Left kidney (tissue), 8 donors: ENCODE data around the gene ZNF620. TPM values are rescaled to one million over a fixed set of nuclear protein-coding genes. Genes with fewer than 3 reads are reported as not detected.
A peak's percentile ranks its signal among the peaks of the same experiment; 100 is the strongest.
"Not testable (repeated sequence)": the region's sequence is repeated elsewhere in the genome, so short reads cannot be mapped to it uniquely, and the experiment has no call there.

Experiments
- DNase-seq: peaks from one replicate; pipeline ENCODE4 v3.0.0-alpha.2; 2013
- long read RNA-seq, 8 donors: transcript quantifications; one replicate each; lab custom pipeline, GENCODE V29; 2026
- polyA plus RNA-seq: library from polyadenylated mRNA; unstranded; fragments of 120-200 nt; gene quantifications from one replicate; pipeline ENCODE4 v1.2.1, GENCODE V29; 2013; ENCODE audit not compliant: insufficient read length

Gene ZNF620
- 13.0 TPM for polyA plus RNA-seq
- long read RNA-seq, donor 1, partial matches to known transcripts: 0 of 1 reads
- long read RNA-seq, donor 1, other reads (novel, unspliced or antisense): 0 of 1 reads
- long read RNA-seq, donor 2, partial matches to known transcripts: 0 of 2 reads
- long read RNA-seq, donor 2, other reads (novel, unspliced or antisense): 0 of 2 reads
- long read RNA-seq, donor 3, partial matches to known transcripts: 0 of 3 reads
- long read RNA-seq, donor 3, other reads (novel, unspliced or antisense): 0 of 3 reads
- long read RNA-seq, donor 4, partial matches to known transcripts: 0 of 1 reads
- long read RNA-seq, donor 4, other reads (novel, unspliced or antisense): 0 of 1 reads
- long read RNA-seq, donor 5, partial matches to known transcripts: 0 of 3 reads
- long read RNA-seq, donor 5, other reads (novel, unspliced or antisense): 0 of 3 reads
- long read RNA-seq, donor 6: 0 reads
- long read RNA-seq, donor 7, partial matches to known transcripts: 0 of 5 reads
- long read RNA-seq, donor 7, other reads (novel, unspliced or antisense): 0 of 5 reads
- long read RNA-seq, donor 8, partial matches to known transcripts: 0 of 2 reads
- long read RNA-seq, donor 8, other reads (novel, unspliced or antisense): 0 of 2 reads

DNA sequence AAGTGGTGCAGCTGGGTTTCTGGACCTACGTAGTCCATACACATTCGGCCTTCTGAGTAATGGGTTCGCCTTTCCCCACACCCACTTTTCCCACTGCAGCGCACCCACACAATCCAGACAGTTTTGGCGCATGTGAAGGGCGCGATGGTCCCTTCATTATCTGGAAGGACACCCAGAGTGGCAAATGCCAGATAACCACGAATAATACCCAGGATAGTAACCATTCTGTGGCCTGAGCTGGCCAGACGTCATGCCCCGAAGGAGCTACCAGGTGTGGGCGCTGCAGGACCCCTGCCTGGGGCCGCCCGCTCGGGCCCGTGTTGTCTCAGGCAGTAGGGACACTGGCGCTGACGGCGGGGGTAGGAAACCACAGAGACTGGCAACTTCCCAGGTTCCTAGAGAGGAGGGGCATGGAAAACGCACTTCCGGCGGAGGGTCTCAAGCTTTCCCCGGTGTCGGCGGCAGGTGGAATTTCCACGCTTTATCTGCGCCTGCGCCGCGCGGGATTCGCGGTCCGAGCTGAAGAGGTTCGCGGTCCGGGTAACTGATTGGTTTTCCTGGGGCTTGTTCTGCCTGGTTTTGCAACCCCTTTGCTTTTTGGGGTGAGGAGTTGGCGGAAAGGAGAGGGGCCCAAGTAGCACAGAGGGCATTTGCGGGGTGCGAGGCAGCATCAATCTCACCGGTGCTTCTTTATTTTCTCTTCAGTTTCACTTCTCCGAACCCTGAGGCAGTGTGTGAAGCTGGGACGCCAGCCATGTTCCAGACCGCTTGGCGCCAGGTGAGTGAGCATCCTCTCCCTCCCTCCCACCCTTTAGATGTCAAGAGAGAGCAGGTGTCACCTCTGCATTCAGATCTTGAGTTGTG, at the start of gene ZNF620:
ZNF620 (plus strand) TSS at position 441 of the 864 bp plus-strand sequence; CDS start at position 755, 314 bp downstream.
- DNase-seq: peak; percentile 87

DNA sequence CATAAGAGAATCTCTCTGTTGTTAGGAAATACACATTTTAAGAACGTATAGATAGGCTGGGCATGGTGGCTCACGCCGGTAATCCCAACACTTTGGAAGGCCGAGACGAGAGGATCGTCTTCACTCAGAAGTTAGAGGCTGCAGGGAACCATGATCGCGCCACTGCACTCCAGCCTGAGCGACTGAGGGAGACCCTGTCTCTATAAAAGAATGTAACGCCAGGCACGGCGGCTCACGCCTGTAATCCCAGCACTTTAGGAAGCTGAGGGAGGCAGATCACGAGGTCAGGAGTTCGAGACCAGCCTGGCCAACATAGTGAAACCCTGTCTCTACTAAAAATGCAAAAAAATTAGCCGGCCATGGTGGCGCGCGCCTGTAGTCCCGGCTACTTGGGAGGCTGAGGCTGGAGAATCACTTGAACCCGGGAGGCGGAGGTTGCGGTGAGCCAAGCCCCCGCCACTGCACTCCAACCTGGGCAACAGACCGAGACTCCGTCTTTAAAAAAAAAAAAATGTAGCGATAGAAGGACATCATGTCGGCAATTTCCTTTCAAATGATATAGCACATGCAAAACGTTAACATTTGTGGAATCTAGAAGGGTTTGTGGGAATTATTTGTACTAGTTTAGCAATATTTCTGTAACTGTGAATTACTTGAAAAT, 49.4 kb upstream of the ZNF620 start:
- DNase-seq: no peak

DNA sequence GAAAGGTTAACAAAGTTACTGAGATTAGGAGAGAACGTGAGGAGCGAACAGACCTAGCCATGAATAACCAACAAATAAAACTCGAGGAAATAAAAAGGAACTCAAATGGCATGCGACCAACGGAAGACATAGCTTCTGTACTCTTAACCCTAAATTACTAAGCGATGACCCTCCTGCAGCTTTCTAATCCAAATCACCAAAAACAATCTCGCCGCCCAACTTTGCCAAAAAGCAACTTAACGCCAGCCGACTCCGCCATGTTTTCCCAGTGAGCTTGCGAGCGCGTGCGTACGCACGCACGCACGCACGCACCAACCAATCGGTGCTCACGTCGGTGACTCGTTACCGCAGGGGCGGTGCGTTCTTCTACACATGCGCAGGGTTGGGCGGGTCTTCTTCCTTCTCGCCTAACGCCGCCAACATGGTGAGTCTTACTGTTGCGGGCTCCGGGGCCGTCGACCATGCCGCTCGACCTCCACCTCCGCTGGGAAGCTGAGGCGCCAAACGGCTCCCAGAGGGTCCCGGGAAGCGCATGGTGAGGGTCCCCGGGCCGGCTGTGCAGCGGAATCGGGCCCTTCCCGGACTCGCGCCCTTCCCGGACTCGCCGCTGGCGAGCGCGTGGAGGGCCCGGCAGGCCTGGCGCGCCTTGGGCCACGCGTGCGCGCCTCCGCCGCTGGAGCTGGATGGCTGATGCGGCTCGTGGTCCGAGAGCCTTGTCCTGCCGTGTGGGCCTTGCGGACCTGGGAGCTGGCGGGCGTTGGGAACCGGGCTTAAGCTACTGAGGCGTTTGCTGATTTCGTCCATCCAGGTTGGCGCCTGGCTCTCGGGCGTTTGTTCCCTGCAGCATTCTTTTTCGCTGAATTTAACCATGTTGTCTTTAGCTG, 48.7 kb upstream of the ZNF620 start, which contains the start of gene RPL14:
RPL14 (plus strand) TSS at position 400 of the 884 bp plus-strand sequence; CDS start at position 533, 133 bp downstream.
- DNase-seq: peak; percentile 95

DNA sequence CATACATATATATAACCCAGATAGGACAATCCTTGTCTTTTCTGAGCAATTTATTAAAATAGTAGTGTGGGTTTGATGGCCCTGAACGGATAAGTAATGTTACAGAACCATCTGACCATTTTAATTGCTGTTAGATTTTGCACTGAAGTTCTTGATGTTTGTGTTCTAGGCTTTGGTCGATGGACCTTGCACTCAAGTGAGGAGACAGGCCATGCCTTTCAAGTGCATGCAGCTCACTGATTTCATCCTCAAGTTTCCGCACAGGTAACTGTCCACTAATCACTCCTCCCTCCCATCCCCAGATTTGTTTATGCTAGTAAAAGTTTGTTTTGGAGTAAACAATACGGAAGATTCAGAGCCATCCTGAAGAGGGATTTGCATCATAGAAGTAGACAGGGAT, 47.4 kb upstream of the ZNF620 start:
- no peak for DNase-seq

DNA sequence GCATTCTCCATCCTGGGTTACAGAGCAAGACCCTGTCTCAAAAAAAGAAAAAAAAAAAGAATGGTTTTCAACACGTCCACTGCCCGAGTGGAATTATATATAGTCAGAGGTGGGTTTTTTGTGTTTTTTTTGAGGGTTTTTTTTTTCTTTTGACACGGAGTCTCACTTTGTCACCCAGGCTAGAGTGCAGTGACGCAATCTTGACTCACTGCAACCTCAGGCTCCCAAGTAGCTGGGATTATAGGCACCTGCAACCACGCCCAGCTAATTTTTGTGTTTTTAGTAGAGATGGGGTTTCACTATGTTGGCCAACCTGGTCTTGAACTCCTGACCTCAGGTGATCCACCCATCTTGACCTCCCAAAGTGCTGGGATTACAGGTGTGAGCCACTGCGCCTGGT, 45.4 kb upstream of the ZNF620 start:
- not testable (repeated sequence) for DNase-seq

DNA sequence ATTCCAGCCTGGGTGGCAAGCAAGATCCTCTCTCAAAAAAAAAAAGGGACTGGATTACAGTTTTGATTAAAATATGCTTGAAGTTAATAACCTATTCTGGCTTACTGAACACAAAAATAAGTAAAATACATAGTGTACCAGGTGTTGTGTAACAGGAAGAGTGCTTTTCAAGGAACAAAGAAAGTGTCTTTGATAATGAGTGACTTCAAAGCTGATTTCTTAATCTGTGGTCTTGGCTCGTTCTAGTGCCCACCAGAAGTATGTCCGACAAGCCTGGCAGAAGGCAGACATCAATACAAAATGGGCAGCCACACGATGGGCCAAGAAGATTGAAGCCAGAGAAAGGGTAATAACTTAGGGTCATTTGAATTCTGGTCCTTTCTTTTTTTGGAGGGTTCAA, 44.7 kb upstream of the ZNF620 start:
- no peak for DNase-seq

DNA sequence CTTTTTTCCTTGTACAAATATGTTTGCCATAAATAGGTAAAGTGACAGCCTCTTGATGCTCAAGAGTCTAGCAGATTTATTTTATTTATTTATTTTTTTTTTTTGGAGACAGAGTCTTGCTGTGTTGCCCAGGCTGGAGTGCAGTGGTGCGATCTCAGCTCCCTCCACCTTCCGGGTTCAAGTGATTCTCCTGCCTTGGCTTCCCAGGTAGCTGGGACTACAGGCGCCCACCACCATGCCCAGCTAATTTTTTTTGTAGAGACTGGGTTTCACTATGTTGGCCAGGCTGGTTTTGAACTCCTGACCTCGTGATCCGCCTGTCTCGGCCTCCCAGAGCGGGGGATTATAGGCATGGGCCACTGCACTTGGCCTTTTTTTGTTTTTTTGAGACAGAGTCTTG, 43.0 kb upstream of the ZNF620 start:
- not testable (repeated sequence) for DNase-seq

DNA sequence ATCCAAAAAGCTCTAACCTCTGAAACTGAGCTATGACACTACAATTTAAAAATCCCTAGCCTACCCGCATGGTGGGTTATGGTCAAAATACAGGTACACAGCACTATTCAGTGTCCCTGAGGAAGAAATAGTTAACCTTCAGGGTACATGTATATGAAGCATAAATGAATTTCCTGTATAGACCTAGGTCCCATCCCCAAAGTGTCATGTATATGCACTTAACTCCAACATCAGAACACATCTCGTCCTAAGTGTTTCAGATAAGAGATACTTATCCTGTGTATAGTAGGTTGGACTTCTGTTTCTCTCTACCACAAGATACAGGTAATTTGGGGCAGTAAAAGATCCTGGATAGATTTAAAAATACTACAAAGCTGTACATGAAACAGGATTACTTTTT, 42.3 kb upstream of the ZNF620 start:
- no peak for DNase-seq

DNA sequence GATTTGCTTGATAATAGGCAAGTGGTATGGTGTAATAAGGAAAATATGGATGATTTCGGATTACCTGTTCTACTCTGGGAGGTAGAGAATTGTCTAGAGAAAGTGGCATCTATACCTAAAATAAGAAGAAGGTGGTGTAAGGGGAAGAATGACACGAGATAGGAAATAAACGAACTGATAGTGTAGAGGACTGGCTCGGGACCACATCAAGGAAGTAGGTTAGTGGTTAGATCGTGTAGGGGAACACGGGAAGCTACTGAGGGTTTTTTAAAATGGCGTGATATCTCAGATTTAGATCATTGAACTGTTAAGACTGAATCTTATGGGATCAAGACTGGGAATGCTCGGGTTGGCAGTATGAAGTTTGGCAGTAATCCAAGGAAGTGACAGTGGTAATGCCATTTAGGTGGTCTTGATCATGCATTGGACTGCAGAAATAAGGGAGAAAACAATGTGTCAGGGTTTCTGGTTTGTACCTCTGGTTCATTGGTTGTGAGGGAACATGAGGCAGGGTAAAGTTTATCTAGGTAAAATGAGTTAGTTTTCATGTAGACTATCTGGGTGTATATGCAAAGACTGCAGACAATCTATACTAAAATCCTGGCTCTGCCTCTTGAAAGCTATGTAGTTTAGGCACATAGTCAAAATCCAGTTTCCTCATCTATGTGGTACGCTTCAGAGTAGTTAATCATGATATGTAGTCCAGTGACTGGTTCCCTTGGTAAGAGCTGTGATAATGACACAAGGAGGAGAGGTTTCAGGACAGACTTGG, 41.3 kb upstream of the ZNF620 start:
- DNase-seq: no peak

DNA sequence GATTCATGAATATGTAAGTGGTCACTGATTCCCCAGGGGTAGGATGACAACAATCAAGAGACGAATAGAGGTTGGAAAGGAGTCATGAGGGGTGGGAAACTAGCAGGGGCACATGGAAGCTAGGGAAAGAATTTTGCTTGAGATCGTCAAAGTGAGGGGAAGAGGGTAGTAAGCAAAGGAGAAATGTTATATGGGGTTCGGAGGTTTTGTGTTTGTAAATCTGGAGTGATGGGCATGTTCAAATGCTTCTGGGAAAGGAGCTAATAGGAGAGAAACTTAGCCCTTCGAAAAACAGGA, 40.8 kb upstream of the ZNF620 start:
- no peak for DNase-seq

DNA sequence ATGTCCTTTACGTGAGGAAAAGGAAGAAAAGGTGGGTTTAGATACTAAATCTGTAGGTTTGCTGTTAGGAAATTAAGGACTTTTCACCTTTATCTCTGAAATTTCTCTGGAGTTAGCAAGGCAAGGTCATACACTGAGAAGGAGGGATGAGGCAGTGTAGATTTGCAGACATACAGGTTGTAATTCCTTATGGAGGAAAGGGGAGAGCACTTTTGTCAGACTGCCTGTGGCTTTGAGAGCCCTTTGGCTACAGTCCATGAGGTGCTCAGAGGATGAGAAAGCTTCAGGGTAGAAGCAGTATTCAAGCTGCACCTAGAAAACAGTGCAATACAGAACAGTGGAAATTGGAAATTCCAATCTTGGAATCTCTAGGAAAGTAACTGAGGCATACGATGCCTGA, 40.4 kb upstream of the ZNF620 start:
- DNase-seq: no peak

DNA sequence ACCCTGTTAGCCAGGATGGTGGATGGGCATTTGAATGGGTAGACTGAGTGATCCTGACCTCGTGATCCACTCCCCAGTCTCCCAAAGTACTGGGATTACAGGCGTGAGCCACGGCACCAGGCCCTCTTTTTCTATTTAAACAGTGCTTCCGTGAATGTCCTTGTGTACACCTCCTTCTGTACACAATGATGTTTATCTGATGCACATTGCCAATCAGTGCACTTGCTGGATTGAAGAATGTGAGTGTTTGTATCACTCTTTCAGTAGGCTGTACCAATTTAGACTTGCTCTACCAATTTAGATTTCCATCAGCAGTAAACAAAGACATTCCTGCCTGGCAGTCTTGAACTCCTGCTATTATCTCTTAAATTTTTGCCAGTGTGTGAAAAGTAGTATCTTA, 37.8 kb upstream of the ZNF620 start:
- no peak for DNase-seq

DNA sequence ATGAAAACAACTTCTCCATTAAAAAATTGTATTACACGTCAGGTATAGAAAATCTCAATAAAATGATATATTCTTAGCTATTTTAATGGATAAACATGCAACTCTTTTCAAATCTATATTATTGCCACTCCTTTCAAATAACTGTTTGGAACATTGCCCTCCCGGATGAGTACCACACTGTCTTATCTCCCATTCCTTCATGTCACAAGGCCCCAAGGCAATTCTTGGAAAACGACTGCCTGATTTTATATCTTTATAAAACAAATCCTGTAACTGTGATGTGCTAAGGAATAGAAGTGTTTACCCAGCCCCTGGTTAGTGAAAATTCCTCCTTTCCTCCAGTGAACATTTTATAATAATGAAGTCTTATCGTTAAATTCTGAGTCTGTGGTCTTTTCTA, 35.1 kb upstream of the ZNF620 start:
- DNase-seq: no peak

DNA sequence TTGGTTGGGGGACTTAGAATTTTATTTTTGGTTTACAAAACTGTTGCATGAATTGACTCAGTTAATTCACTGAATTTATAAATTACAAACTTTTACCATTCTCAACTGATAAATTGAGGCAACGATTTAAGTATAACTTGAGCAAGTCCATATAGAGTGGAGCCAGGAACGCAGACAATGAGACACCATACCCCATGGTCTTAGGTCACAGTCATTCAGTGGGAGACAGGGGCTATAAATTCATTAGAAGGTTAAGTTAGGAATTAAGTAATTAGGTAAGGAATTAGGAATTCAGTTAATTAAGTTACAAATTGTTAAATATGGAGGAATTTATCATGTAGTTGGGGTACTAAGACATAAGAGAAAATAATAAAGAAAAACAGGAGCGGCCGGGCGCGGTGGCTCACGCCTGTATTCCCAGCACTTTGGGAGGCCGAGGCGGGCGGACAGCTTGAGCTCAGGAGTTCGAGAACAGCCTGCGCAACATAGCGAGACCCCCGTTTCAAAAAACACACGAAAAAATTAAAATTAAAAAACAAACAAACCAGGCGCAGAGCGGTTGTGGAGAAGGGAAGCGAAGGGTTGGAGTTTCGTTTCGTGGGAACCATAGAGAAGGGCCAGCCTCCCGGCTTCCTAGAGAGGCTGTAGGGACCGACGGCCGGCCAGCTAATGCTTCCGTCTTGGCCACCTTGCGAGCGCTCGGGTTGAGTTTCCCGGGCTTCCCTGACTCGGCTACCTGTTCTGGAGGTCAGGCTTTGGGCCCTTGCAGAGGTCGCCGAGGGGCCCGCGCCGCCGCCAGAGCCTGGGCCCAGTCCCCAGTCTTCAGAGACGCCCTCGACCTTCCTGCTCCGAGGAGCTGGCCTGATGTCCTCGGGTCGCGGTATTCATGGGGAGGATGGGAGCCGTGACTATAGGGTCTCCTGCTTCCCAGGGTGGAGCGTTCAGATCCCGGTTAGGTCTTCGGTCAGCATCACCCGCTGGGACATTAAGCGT, 29.1 kb upstream of the ZNF620 start, which contains the start of gene ZNF619:
ZNF619 (plus strand) TSS at position 645 of the 993 bp plus-strand sequence. CDS start 858 bp downstream, outside the sequence.
- peak; percentile 73 for DNase-seq

DNA sequence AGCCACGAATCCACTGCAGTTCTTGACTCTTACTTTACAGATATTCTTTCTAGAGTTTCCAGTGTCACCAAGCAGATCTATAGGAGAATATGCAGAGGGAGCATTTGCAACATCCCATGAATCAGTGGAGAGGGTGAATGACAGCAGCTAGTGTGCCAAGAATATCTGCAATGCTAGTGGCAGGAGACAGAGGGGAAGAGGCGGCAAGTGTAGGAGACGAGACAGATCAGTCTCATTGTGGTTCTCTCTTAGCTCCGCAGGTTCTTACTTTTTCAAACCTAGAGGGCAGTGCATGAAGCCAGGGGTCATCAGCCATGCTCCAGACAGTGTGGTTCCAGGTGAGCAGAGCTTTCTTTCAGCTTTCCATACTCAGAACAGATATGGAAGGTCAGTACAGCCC, 28.2 kb upstream of the ZNF620 start:
- DNase-seq: no peak

DNA sequence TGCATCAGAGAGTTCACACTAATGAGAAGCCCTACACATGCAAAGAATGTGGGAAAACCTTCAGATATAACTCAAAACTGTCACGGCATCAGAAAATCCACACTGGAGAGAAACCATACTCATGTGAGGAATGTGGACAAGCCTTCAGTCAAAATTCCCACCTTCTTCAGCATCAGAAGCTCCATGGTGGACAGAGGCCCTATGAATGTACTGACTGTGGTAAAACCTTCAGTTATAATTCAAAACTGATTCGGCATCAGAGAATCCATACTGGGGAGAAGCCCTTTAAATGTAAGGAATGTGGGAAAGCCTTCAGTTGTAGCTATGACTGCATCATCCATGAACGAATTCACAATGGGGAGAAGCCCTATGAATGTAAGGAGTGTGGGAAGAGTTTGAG, 18.7 kb upstream of the ZNF620 start:
- DNase-seq: no peak

DNA sequence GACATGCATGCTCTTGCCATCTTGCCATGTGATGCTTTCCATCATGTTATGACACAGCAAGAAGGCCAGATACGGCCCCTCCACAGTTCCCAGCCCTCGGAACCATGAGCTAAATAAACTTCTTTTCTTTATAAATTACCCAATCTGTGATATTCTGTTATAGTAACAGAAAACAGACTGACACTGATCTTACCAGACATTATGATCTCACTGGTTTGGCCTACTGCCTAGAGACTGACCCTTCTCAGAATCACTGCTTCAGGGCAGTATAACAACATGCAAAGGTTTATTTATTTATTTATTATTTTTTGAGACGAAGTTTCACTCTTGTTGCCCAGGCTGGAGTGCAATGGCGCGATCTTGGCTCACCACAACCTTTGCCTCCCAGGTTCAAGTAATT, 14.9 kb upstream of the ZNF620 start:
- DNase-seq: no peak

DNA sequence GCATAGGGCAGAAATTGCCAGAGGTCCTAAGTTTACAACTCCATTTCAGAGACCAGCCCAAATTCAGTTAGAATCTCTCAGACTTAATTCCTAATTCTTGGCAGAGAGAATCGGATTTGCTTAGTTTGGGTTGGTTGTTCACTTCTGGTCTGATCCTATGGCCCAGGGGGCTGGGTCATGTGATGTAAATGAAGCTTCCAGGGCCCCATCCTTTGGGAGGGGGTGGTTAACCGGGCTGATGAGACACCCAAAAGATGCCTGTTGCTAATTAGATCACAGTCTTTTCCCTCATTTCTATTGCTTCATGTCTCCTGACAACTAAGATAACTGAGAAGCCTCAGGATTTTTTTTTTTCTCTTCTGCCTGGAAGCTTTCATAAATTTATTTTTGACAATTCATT, 11.1 kb upstream of the ZNF620 start:
- DNase-seq: no peak

DNA sequence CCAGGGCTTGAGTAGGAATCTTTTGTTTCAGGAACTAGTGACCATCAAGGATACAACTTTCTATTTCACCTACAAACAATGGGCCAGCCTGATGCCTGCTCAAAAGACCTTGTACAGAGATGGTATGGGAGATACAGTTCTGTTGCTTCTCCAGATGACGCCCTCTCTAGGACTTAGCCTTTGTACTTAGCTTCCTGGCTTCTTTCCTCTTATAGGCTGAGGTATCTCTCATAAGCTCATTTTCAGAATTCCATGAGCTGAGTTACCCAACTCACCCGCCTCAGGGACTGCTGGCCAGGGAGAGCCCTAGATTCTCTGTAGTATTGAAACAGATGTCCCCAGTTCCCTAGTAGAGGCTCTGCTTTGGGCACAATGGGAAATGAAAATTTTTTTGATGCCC, 8.6 kb upstream of the ZNF620 start:
- no peak for DNase-seq
